Right renal pelvis (tissue), 4 donors: ENCODE measurements around the gene ZNF750. TPM values are rescaled to one million over a fixed set of nuclear protein-coding genes. Genes with fewer than 3 reads are reported as not detected.

ENCODE experiments used
- DNase-seq, 4 donors: peaks; one replicate each; pipeline ENCODE4 v3.0.0-alpha.2; 2013; ENCODE audit warnings: low read depth in 4 of 4, low spot score in 3 of 4, missing footprints in 1 of 4
- polyA plus RNA-seq, 4 donors: library from polyadenylated mRNA; unstranded; fragments of 120-200 nt; gene quantifications; one replicate each; pipeline ENCODE4 v1.2.1, GENCODE V29; 2013; ENCODE audit not compliant: insufficient read length in 4 of 4

The ZNF750 gene
- polyA plus RNA-seq, 4 donors = 0.97 to 2.6 (median 1.8) TPM

GRCh38 chr17:82860606-82861392 lies 21.0 kb upstream of the ZNF750 start:
- no peak for DNase-seq

- DNase-seq = peak in 2 of 4 donors; percentile 77 to 80
These were observed 19.9 kb upstream of the ZNF750 start for GRCh38 chr17:82859431-82860403.

- DNase-seq = no peak
These were observed 18.7 kb upstream of the ZNF750 start for GRCh38 chr17:82858376-82859126.

GRCh38 chr17:82856361-82856760 lies 16.5 kb upstream of the ZNF750 start:
- DNase-seq = no peak

- DNase-seq = no peak
These were observed 14.4 kb upstream of the ZNF750 start for GRCh38 chr17:82854226-82854625.

- no peak for DNase-seq
These were observed 11.6 kb upstream of the ZNF750 start for GRCh38 chr17:82851381-82851780.

GRCh38 chr17:82849076-82849945 lies 9.5 kb upstream of the ZNF750 start:
- DNase-seq = no peak

GRCh38 chr17:82848022-82848592 lies 8.3 kb upstream of the ZNF750 start:
- no peak for DNase-seq

GRCh38 chr17:82846061-82846691 lies 6.4 kb upstream of the ZNF750 start:
- DNase-seq = no peak

GRCh38 chr17:82845163-82845807 lies 5.5 kb upstream of the ZNF750 start:
- DNase-seq = no peak

- no peak for DNase-seq
These were observed 5.0 kb upstream of the ZNF750 start for GRCh38 chr17:82844796-82845162.

GRCh38 chr17:82843904-82844680 lies 4.3 kb upstream of the ZNF750 start:
- DNase-seq = no peak

- no peak for DNase-seq
These were observed 2.2 kb upstream of the ZNF750 start for GRCh38 chr17:82841921-82842596.

GRCh38 chr17:82840431-82840831 lies 609 bp upstream of the ZNF750 start:
- DNase-seq = no peak

GRCh38 chr17:82838386-82839063 lies 1.3 kb downstream of the ZNF750 start:
- DNase-seq = no peak

GRCh38 chr17:82837586-82838320 lies 2.1 kb downstream of the ZNF750 start:
- no peak for DNase-seq
